Suppressor macrophage treated with lipopolysaccharide for 4 hours (primary cell): Measurements from ENCODE around the gene TMEM184A.
A peak's percentile ranks its signal among the peaks of the same experiment; 100 is the strongest.

Experiments used
- DNase-seq: peaks from one replicate; pipeline ENCODE4 v3.0.0-alpha.2; 2020

The TMEM184A gene

GRCh38 chr7:1567049-1567771 lies 11.2 kb upstream of the TMEM184A start:
- DNase-seq = no peak

GRCh38 chr7:1566687-1567048 lies 10.7 kb upstream of the TMEM184A start:
- no peak for DNase-seq

DNA sequence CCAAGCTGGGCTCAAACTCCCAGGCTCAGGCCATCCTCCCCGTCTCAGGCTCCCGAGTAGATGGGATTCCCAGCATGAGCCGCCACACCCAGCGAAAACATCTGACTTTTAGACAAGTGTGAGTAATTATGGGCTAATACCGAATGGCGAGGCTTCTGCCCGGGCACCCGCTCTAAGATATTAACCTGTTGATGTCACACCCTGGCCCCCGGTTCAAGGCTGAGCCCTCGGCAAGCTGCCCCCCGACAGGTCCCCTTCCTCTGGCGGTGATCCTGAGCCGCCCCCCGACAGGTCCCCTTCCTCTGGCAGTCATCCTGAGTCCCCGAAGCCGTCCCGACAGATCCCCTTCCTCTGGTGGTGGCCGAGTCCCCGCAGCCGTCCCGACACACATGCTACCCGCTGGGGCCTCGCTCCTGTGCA lies 8.6 kb upstream of the TMEM184A start:
- peak; percentile 30 for DNase-seq

- DNase-seq = no peak
These were observed 8.1 kb upstream of the TMEM184A start for GRCh38 chr7:1563981-1564602.

- DNase-seq = no peak
These were observed 6.6 kb upstream of the TMEM184A start for GRCh38 chr7:1562597-1563051.

DNA sequence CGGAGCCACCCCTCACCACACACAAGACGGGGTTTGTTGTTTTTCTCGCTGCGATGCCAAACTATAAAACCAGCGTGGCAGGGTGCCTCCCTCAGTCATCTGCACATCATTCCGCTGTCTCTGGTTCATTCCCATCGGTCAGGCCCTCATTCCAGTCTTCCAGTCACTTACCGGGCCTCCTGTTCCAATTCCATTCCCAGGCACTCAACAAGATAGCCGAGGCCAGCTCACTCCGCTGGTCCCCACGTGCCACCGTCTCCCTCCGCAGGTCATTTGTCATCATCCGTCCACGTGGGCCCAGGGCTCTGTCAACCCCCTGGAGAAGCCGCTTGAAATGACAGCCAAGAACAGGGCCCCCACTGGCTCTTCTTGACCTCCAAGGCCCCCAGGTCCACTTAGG lies 6.1 kb upstream of the TMEM184A start:
- DNase-seq = no peak

- no peak for DNase-seq
These were observed 5.3 kb upstream of the TMEM184A start for GRCh38 chr7:1561036-1561940.

GRCh38 chr7:1560620-1561031 lies 4.6 kb upstream of the TMEM184A start:
- DNase-seq = no peak

GRCh38 chr7:1559626-1560590 lies 3.9 kb upstream of the TMEM184A start:
- no peak for DNase-seq

DNA sequence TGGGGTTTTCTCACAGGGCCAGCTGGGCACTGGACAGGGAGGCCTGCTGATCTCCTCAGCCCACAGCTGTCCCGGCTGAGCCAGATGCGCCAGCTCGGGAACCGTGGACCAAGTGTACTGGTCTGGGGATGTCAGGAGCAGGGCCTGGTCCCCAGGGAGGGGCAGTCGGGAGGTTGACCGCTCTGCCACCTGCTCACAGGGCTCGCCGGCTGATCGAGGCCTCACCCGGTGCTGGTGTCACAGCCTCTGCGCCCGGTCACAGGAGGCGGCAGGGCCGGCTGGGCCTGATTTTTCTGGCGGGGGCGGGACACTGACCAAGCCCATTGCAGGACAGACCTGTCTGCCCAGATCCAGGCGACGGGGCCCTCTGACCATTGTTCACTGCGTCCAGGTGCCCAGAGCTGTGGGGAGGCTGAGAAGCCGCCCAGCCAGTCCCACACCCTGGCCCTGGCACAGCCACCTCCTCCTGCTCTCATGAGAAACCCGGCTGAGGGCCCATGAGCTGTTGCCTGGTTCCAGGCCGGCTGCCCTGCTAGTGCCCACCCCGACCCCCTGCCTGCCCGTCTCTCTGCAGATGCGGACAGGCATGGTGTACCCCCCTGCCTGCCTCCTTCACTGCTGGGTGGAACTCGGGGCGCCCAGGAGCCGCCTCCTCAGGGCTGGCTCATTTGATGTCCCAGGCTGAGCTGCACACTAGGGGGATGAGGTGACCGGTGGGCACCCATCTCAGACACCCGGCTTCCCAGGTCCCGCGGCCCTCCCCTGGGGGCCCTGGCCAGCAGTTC lies 3.0 kb upstream of the TMEM184A start:
- DNase-seq = no peak

DNA sequence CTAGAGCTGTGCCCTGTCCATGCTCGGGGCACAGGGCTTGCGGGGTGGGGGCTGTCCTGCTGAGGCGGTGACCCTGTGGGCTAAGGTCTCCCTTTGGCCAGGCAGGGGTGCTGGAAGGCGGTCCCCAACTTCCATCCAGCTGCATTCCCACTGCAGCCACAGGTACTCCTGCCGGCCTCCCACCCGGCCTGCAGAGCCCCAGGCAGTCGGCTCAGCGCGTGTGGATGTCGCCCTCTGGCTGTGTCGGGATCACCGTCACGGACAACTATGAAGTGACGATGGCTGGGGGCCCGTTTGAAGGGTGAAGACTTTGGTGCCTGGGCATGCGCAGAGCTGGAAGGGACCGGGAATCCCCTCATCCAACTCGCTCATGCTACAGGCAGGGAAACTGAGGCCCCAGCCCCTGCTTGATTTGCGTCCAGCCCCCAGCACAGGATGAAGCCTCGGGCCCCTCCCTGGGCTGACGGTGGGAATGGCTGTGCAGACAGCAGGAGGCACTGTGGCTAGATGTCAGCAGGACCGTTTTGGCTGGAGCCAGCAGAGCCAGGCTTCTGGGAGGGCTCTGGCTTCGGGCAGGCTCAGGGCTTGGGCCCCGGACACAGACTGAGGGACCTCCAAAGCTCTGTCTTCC lies 2.3 kb upstream of the TMEM184A start:
- no peak for DNase-seq

GRCh38 chr7:1557771-1558170 lies 1.8 kb upstream of the TMEM184A start:
- DNase-seq = no peak

DNA sequence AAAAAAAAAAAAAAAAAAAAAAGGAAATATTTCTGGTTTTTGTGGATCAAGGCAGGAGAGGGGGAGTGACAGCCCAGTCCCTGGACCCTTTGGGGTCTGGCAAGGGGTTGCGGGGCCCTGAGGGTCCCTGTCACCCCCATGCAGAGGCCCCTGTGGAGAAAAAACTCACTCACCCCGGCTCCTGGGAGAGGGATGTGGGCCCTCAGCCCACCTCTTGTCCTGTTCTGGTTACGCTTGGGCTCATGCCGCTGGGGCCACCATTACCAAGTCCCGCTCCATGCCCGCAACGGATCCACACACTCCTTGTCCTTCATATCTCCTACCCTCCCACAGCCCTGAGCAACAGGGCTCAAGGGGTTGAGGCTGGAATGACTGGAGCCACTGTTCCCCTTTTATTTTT lies 1.0 kb upstream of the TMEM184A start:
- no peak for DNase-seq

DNA sequence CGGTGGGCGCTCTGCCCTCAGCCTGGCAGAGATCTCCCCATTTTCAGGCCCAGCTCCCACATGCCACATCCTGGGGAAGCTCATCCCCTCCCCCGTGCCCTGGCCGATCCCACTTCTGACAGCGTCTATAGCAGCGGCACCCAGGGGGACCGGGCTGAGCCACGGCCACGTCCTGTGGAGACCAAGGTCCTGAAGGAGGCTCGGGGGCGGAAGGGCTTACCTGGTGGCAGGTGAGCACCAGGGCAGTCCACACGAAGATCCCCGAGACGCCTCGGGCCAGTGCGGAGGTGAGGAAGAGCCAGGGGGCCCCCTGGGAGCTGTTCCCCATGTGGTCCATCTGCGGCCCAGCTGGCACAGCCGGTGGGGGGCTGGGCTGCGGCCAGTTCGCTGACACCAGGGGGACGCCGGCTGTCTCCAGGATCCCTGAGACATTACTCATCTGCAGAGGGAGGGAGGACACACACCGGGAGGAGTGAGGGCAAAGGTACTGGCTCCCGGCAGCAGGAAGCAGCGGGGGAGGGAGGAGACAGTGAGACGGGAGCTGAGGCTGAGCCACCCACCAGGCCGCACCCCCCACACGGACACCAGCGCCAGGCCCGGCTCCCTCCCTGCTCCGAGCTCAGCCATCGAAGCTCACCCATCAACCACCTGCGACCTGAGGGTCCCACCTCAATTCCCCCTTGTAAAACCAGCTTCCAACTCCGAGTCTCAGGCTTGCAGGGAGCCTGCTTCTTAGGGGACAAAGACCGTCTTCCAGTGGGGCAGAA lies 776 bp downstream of the TMEM184A start:
- DNase-seq = no peak

GRCh38 chr7:1554333-1555045 lies 1.5 kb downstream of the TMEM184A start:
- no peak for DNase-seq

DNA sequence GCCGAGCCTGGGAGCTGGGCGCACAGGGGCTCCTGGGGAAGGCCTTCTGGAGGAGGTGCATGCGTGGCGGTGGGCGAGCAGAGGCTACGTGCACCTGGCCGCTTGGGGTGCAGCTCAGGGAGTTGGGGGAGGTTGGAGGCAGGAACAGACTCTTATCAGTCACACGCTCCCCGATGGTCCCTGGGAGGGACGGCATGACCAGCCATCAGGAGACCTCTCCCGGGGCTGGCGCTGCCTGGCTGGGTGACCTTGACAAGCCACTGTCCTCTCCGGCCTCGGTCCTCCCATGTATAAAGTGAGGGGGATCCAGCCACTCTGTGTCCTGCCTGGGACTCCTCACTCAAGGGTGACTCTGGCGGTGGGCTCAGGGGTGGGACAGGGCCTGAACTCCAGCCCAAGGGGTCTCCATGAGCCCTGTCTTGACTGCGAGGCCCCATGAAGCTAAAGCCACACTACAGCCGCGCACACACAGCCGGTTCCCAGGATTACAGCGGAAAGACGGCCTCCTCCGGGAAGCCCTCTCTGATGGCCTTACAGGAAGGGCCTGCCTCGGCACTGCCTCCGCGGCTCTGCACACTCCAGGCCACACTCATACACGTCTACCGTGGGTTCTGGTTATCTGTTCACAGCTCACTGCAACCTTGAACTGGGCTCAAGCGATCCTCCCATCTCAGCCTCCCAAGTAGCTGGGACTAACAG lies 2.3 kb downstream of the TMEM184A start:
- DNase-seq = no peak

DNA sequence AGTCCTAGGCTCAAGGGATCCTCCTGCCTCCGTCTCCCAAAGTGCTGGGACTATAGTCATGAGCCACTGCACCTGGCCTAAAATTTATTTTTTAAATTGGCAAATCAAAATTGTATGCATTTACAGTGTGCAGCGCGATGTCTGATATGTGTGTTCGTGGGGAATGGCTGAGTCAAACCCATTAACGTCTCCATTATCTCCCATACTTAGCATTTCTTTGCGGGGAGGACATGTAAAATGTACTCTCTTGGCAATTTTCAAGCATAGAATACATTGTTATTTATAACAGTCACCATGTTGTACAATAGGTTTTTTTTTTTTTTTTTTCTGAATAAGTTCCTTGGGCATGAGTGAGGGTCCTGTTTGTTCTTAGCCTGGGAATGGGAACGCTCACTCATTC lies 3.8 kb downstream of the TMEM184A start:
- DNase-seq = no peak

- DNase-seq = no peak
These were observed 5.2 kb downstream of the TMEM184A start for GRCh38 chr7:1550846-1551155.
